ENCODE results near the gene UMODL1.

The UMODL1 gene, protein sequence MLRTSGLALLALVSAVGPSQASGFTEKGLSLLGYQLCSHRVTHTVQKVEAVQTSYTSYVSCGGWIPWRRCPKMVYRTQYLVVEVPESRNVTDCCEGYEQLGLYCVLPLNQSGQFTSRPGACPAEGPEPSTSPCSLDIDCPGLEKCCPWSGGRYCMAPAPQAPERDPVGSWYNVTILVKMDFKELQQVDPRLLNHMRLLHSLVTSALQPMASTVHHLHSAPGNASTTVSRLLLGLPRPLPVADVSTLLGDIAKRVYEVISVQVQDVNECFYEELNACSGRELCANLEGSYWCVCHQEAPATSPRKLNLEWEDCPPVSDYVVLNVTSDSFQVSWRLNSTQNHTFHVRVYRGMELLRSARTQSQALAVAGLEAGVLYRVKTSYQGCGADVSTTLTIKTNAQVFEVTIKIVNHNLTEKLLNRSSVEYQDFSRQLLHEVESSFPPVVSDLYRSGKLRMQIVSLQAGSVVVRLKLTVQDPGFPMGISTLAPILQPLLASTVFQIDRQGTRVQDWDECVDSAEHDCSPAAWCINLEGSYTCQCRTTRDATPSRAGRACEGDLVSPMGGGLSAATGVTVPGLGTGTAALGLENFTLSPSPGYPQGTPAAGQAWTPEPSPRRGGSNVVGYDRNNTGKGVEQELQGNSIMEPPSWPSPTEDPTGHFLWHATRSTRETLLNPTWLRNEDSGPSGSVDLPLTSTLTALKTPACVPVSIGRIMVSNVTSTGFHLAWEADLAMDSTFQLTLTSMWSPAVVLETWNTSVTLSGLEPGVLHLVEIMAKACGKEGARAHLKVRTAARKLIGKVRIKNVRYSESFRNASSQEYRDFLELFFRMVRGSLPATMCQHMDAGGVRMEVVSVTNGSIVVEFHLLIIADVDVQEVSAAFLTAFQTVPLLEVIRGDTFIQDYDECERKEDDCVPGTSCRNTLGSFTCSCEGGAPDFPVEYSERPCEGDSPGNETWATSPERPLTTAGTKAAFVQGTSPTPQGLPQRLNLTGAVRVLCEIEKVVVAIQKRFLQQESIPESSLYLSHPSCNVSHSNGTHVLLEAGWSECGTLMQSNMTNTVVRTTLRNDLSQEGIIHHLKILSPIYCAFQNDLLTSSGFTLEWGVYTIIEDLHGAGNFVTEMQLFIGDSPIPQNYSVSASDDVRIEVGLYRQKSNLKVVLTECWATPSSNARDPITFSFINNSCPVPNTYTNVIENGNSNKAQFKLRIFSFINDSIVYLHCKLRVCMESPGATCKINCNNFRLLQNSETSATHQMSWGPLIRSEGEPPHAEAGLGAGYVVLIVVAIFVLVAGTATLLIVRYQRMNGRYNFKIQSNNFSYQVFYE

GRCh38 chr21:42071146-42071737 is at the start of gene UMODL1:
Gene UMODL1 (plus strand): TSS chr21:42071317. CDS start chr21:42071317, 0 bp downstream.
- no peak for DNase-seq (ENCODE audit: low read depth, low spot score)

- DNase-seq (ENCODE audit: low read depth, low spot score) = no peak
These were observed 49.6 kb upstream of the UMODL1 start for GRCh38 chr21:42021371-42022090.

DNA sequence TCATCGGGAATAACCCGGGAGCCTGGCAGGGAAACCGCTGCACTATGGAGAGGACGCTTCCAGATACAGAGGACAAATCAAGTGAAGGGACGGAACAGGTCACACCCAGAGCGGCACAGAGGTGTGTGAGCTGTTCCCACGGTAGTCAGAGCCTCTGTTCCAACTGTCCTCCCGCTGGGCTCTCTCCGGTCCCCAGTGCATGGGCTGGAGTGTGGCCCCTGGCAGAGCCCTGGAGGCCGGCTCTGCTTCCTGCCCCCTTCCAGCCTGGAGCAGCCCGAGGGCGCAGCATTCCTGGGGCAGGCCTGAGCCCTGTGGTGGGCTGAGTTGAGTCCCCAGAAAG is 49.1 kb upstream of the UMODL1 start:
- DNase-seq (ENCODE audit: low read depth, low spot score) = no peak

- DNase-seq (ENCODE audit: low read depth, low spot score) = no peak
These were observed 48.2 kb upstream of the UMODL1 start for GRCh38 chr21:42022906-42023305.

GRCh38 chr21:42025376-42026081 is 45.6 kb upstream of the UMODL1 start:
- no peak for DNase-seq (ENCODE audit: low read depth, low spot score)

DNA sequence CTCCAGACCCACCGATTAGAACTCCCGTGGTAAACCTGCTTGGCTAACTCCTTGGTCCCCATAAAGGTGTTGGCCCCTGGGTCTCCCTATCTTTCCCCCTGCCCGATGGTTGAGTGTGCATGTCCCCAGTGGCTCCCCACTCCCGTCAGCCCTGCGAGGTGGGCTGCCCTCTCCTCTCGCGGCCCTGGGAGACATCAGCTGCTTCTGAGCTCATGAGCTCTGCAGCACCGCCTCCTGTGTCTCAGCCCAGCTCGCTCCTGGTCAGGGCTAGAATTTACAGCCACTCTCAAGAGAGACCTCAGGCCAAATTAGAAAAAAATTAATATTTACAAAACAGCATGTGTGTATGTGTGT is 45.1 kb upstream of the UMODL1 start:
- DNase-seq (ENCODE audit: low read depth, low spot score) = no peak

DNA sequence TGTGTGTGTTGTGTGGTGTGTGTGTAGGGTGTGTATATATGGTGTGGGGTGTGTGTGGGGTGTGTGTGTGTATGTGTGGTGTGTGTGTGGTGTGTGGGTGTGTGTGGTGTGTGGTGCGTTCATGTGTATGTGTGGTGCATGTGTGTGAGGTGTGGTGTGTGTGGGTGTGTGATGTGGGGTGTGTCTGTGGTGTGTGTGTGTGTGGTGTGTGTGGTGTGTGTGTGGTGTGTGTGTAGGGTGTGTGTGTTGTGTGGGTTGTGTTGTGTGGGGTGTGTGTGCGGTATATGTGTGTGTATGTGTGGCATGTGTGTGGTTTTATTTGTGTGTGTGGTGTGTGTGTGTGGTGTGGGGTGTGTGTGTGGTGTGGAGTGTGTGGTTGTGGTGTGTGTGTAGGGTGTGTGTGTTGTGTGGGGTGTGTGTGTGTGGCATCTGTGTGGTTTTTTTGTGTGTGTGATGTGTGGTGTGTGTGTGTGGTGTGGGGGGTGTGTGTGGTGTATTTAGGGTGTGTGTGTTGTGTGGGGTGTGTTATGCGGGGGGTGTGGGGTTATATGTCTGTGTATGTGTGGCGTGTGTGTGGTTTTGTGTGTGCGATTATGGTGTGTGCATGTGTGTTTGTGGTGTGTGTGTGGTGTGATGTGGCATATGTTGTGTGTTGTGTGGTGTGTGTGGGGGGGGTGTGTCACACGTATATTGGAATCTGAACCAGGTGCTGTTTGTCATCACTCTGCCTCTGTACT is 43.9 kb upstream of the UMODL1 start:
- no peak for DNase-seq (ENCODE audit: low read depth, low spot score)

- DNase-seq (ENCODE audit: low read depth, low spot score) = no peak
These were observed 43.0 kb upstream of the UMODL1 start for GRCh38 chr21:42027822-42028765.

GRCh38 chr21:42028766-42029425 is 42.2 kb upstream of the UMODL1 start:
- no peak for DNase-seq (ENCODE audit: low read depth, low spot score)

DNA sequence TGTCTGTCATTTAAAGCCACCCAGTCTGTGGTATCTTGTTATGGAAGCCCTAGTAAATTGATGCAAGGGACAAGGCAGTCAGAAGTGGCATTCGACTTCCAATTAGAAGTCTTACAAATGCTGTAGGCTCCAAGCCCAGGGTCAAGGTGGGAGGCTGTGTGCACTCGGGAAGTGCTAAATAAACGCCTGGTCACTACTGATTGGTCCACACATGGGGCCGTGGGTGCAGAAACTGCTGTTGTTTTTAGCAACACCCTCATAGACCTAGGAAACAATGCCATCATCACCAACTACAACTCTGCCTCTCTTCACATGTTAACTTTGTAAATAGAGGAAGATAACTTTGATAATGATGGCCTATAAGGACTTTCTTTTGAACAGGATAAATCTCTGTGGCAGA is 40.8 kb upstream of the UMODL1 start:
- no peak for DNase-seq (ENCODE audit: low read depth, low spot score)

DNA sequence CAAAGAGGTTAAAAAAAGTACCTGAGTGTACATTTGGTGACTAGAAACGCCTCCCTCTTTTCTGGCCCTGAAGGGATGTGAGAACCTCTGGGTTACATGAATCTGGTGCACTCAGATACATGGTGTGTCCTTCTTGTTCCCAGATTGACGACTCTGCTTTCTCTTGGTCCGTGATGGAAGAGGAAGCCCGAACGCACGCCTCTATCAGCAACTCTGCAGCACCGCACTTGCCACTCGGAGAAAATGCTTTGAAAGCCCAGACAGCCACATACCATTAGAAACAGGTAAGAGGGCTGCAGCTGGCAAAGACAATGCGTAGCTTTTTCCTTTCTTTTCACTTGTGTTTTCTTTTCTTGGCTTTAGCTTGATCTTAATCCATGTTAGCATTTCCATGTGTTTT is 39.9 kb upstream of the UMODL1 start:
- DNase-seq (ENCODE audit: low read depth, low spot score) = no peak

DNA sequence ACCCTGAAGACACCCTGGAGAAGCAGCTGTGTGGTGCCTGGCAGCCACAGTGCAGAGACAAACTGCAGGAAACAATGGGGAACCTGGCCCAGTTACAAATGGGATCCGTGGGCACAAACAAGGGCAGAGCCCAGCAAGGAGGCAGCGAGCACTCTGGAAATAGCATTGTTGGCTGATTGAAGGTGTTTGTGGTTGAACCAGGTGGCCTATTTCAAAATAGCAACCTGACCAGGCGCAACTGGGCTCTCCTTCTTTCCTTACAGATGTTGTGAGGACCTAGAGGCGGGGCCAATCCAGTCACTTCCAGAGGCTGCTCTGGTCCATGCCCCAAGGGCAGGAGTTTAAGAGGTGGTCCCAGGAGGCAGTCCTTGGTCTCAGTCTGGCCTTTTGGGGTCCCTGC is 39.3 kb upstream of the UMODL1 start:
- DNase-seq (ENCODE audit: low read depth, low spot score) = no peak

- no peak for DNase-seq (ENCODE audit: low read depth, low spot score)
These were observed 38.9 kb upstream of the UMODL1 start for GRCh38 chr21:42032266-42032665.

DNA sequence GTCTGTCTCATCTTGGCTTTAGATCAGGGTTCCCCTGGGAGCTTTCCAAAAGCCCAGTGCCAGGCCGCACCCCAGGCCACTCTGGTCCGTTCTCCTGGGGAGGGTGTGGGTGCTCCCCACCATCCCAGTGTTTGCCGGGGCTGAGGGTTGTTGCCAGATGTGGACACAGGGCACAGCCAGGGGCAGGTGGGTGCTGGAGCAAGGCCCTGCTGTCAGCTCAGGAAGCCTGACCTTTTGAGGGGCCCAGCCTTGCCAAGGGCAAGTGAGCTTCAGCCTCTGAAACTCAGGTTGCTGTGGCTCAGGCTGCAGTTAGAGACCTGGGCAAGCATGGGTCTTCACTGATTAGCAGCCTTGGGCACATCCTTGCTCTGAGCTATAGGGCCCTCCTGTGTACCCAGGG is 38.1 kb upstream of the UMODL1 start:
- no peak for DNase-seq (ENCODE audit: low read depth, low spot score)

DNA sequence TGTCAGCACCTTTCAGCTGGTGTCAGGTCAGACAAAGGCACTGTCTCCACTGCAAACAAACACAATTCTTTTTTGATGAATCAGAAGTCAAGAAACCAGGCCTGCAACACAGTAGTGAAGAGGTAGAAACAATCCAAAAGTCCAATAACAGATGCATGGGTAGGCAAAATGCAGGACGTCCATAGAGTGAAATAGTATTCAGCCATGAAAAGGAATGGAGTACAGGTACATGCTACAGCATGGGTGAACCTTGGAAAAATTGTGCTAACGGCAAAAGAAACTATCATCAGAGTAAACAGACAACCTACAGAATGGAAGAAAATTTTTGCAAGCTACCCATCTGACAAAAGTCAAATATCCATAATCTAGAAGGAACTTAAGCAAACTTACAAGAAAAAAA is 34.8 kb upstream of the UMODL1 start:
- no peak for DNase-seq (ENCODE audit: low read depth, low spot score)

- DNase-seq (ENCODE audit: low read depth, low spot score) = no peak
These were observed 33.6 kb upstream of the UMODL1 start for GRCh38 chr21:42037516-42037915.

DNA sequence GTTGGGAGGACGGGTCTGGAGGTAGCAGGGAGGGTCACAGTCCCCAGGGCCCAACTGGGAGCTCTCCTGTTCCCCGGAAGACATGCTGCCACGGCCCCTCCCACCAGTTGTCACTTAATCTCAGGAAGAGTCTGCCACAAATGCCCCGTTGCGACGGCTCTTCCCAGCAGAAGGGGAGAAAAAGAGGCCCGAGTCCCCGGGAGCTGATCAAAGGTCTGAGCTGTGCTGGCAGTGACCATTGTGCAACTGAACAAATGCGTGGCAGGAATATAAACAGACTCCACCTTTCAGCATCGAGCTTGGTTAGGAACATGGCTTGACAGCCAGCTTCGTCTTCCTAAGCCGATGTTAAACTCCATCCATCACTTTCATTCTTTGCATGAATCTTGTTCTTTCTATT is 33.2 kb upstream of the UMODL1 start:
- no peak for DNase-seq (ENCODE audit: low read depth, low spot score)

DNA sequence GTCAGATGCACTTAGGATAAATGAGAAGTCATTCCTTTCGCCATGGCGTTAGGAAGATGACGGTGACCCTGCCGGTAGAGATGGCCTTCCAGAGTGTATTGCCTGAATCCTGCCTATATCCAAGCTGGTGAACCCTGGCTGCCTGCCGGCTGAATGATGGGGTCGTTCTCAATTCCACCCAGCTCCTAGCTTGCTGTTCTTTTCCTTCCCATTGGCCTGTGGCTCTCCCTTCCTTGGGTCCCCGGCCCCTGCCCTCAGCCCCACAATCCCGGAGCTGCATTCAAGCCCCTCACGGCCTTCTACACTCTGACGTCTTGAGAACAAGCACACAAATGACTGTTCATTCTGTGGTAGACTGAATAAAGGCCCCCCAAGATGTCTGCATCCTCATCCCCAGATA is 32.7 kb upstream of the UMODL1 start:
- no peak for DNase-seq (ENCODE audit: low read depth, low spot score)

Data from activated CD4-positive, CD25-positive, alpha-beta regulatory T cell treated with anti-CD3 and anti-CD28 coated beads, Interleukin-2, amount 50 U/mL, for 16 hours (primary cell).